Measurements from ENCODE around the gene THNSL1.

DNA sequence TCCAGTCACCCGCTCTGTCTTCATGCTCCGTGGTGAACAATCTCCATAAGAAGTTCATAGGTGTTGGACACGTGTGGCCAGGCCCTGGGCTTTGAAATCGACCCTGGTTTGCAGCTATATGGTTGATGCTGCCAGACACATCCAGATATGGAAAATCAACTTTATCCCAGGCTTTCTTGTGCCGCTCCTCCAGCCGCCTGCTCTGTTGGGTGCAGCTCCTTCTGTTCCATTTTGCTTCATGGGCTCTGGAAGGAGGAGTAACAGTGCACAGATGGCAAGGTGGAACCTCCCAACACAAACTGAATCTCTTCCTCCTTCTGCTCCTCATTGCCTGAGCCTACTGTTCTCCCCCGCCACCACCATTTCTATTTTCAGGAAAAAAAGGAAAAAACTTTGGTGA lies 44.7 kb downstream of the THNSL1 start:
- TF ChIP-seq, protein P1, sequence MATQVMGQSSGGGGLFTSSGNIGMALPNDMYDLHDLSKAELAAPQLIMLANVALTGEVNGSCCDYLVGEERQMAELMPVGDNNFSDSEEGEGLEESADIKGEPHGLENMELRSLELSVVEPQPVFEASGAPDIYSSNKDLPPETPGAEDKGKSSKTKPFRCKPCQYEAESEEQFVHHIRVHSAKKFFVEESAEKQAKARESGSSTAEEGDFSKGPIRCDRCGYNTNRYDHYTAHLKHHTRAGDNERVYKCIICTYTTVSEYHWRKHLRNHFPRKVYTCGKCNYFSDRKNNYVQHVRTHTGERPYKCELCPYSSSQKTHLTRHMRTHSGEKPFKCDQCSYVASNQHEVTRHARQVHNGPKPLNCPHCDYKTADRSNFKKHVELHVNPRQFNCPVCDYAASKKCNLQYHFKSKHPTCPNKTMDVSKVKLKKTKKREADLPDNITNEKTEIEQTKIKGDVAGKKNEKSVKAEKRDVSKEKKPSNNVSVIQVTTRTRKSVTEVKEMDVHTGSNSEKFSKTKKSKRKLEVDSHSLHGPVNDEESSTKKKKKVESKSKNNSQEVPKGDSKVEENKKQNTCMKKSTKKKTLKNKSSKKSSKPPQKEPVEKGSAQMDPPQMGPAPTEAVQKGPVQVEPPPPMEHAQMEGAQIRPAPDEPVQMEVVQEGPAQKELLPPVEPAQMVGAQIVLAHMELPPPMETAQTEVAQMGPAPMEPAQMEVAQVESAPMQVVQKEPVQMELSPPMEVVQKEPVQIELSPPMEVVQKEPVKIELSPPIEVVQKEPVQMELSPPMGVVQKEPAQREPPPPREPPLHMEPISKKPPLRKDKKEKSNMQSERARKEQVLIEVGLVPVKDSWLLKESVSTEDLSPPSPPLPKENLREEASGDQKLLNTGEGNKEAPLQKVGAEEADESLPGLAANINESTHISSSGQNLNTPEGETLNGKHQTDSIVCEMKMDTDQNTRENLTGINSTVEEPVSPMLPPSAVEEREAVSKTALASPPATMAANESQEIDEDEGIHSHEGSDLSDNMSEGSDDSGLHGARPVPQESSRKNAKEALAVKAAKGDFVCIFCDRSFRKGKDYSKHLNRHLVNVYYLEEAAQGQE (IDR thresholded peaks at IDR 0.05; ENCODE audit: borderline replicate concordance), result no peak
- TF ChIP-seq, protein P2, sequence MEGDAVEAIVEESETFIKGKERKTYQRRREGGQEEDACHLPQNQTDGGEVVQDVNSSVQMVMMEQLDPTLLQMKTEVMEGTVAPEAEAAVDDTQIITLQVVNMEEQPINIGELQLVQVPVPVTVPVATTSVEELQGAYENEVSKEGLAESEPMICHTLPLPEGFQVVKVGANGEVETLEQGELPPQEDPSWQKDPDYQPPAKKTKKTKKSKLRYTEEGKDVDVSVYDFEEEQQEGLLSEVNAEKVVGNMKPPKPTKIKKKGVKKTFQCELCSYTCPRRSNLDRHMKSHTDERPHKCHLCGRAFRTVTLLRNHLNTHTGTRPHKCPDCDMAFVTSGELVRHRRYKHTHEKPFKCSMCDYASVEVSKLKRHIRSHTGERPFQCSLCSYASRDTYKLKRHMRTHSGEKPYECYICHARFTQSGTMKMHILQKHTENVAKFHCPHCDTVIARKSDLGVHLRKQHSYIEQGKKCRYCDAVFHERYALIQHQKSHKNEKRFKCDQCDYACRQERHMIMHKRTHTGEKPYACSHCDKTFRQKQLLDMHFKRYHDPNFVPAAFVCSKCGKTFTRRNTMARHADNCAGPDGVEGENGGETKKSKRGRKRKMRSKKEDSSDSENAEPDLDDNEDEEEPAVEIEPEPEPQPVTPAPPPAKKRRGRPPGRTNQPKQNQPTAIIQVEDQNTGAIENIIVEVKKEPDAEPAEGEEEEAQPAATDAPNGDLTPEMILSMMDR (IDR thresholded peaks at IDR 0.05; ENCODE audit: poor library complexity, severe bottlenecking), result no peak
- TF ChIP-seq EZH2 (IDR thresholded peaks at IDR 0.05; ENCODE audit: borderline replicate concordance, insufficient read depth, low read length, poor library complexity, severe bottlenecking), result no peak
